Breast epithelium (tissue), 4 donors: Measurements from ENCODE around the gene ERCC3. TPM values are rescaled to one million over a fixed set of nuclear protein-coding genes. Genes with fewer than 3 reads are reported as not detected.
"Not testable (repeated sequence)": the region's sequence is repeated elsewhere in the genome, so short reads cannot be mapped to it uniquely, and the experiment has no call there.

Source experiments
- DNase-seq, 2 donors: peaks; one replicate each; pipeline ENCODE4 v3.0.0-alpha.2; 2019; ENCODE audit warnings: low spot score in 2 of 2
- H3K27ac ChIP-seq, 2 donors: fragments of 200-600 bp; sonication (generic) in 1 of 2; one replicate each; pipeline ENCODE4 v1.5.1; 2016 to 2019; ENCODE audit warnings: mild to moderate bottlenecking in 1 of 2
- H3K27me3 ChIP-seq, 2 donors: fragments of 200-600 bp; sonication (generic) in 1 of 2; one replicate each; pipeline versions ENCODE4 v1.5.1 to v1.6.0; 2017 to 2019; ENCODE audit warnings: control low read depth in 1 of 2, mild to moderate bottlenecking in 1 of 2
- H3K36me3 ChIP-seq: fragments of 200-600 bp; one replicate; pipeline ENCODE4 v1.5.1; 2019
- H3K4me1 ChIP-seq, 2 donors: fragments of 200-600 bp; sonication (generic); one replicate each; pipeline ENCODE4 v1.5.1; 2016 to 2019; ENCODE audit warnings: control low read depth in 1 of 2
- H3K4me3 ChIP-seq, 3 donors: fragments of 200-600 bp; sonication (generic); 1 replicate in 2 of 3; 2 replicates in 1 of 3; pipeline ENCODE4 v1.5.1; 2016 to 2019; ENCODE audit warnings: mild to moderate bottlenecking in 3 of 3, moderate library complexity in 2 of 3
- H3K9me3 ChIP-seq, 2 donors: fragments of 200-600 bp; sonication (generic) in 1 of 2; one replicate each; pipeline ENCODE4 v1.5.1; 2016 to 2019; ENCODE audit warnings: control low read depth in 1 of 2
- CTCF ChIP-seq, 3 donors: fragments of 450-650 bp; IDR thresholded peaks; one replicate each; pipeline ENCODE4 v1.5.1; 2016 to 2017; ENCODE audit warnings: antibody characterized with exemption in 3 of 3, mild to moderate bottlenecking in 3 of 3, moderate library complexity in 3 of 3
- POLR2A ChIP-seq: fragments of 450-650 bp; IDR thresholded peaks from one replicate; pipeline ENCODE4 v1.6.1; 2016; ENCODE audit warnings: antibody characterized with exemption, mild to moderate bottlenecking, moderate library complexity
- POLR2AphosphoS5 ChIP-seq, 3 donors: sonication (generic); formaldehyde crosslinking; IDR thresholded peaks; one replicate each; pipeline ENCODE4 v1.6.1; 2017; ENCODE audit warnings: antibody characterized with exemption in 3 of 3
- intact Hi-C: fragments of 100-400 bp; cut with DNase I; formaldehyde crosslinking; loops from one replicate; pipeline ENCODE4 v1.15.1; 2023; ENCODE audit warnings: low total_unique reads
- total RNA-seq, 3 donors: library from RNA; depleted of rRNA; stranded (reverse); fragments of >200 nt; gene quantifications; one replicate each; pipeline ENCODE4 v1.1.0, GENCODE V29; 2016

The ERCC3 gene
- total RNA-seq, 3 donors from 2014 or later = 37.3 to 55.2 (median 41.0) TPM

- Histone ChIP-seq H3K4me3 (no peak overlapping the region), H3K4me1 (no peaks in the 10 kb centered on the region), H3K27ac (peak overlapping the region in 1 of 2 donors; percentile 48), H3K36me3 (no peaks in the 10 kb centered on the region), H3K27me3 (no peaks in the 10 kb centered on the region), H3K9me3 (peaks cover 0 to 12% of the 10 kb centered on the region in 2 donors)
- peak; percentile 44 to 73 for DNase-seq
- intact Hi-C loops = no loop called here
- TF ChIP-seq POLR2AphosphoS5 (IDR thresholded peaks at IDR 0.05) (peak in 1 of 3 donors; percentile 59), POLR2A (no peak)
These were observed 67.3 kb downstream of the ERCC3 start for GRCh38 chr2:127226520-127227263.

DNA sequence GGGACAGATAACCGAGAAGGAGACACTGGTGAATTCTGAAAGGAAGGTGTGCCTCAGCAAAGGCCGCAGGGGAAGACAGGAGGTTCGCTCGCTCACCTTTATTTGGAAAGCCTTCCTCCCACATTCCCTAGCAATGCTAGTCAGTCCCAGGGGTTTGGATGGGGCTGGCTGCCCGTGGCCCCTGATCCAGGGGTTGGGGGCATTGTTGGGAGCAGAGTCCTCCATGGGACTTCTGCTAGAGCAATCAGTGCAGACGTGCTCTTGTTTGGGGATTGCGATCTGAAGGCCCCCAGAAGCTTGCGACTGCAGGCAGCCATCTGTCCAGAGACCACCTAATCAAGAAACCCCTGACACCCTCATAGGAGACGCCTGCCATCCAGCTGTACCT is 67.8 kb downstream of the ERCC3 start:
- intact Hi-C loops = no loop called here
- no peaks in the 10 kb centered on the region for H3K27me3 ChIP-seq
- H3K4me3 ChIP-seq = no peak overlapping the region
- H3K36me3 ChIP-seq = no peaks in the 10 kb centered on the region
- TF ChIP-seq CTCF (IDR thresholded peaks at IDR 0.05) (no peak), POLR2AphosphoS5 (IDR thresholded peaks at IDR 0.05) (no peak), POLR2A (no peak)
- no peak for DNase-seq
- H3K9me3 ChIP-seq = peaks cover 0 to 12% of the 10 kb centered on the region in 2 donors
- no peaks in the 10 kb centered on the region for H3K4me1 ChIP-seq
- H3K27ac ChIP-seq = no peak overlapping the region

DNA sequence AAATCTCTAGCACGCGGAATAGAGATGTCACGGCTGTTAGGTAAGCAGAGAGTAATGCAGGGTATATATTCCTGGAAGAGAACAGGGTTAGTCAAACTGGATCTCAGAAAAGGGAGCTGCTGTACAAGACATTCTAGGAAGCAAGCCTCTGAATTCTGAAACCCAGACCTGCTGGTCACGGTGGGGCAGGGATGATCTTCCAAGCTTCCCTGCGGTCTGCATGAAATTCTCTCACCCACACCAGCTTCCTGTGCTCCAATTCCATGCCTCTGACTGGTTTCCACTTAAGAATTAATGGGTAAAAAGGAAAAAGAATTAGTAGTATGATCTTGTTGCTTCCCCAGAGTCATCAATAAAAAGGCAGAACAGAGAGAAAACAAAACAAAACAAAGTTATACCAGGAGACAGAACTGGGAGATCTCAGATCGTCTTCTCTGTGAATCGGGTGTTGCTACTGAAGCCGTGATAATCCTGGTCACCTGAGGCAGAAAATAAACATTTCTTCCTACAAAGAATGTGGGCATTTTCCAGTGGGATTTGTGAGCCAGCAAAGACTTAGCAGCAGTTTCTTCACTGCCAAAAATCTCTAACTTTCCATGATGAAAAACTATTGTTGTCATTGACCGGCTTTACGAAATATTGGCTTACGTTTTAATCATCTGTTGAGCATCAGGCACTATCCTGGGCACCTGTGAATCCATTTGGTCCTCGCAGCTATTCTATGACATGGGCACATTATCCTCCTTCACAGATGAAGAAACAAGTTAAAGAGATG is 68.6 kb downstream of the ERCC3 start:
- intact Hi-C loops = no loop called here
- no peak for DNase-seq
- Histone ChIP-seq H3K9me3 (peaks cover 0 to 12% of the 10 kb centered on the region in 2 donors), H3K27me3 (no peaks in the 10 kb centered on the region), H3K4me1 (no peaks in the 10 kb centered on the region), H3K36me3 (no peaks in the 10 kb centered on the region), H3K4me3 (no peak overlapping the region), H3K27ac (no peak overlapping the region)
- TF ChIP-seq CTCF (IDR thresholded peaks at IDR 0.05) (no peak), POLR2AphosphoS5 (IDR thresholded peaks at IDR 0.05) (no peak), POLR2A (no peak)

DNA sequence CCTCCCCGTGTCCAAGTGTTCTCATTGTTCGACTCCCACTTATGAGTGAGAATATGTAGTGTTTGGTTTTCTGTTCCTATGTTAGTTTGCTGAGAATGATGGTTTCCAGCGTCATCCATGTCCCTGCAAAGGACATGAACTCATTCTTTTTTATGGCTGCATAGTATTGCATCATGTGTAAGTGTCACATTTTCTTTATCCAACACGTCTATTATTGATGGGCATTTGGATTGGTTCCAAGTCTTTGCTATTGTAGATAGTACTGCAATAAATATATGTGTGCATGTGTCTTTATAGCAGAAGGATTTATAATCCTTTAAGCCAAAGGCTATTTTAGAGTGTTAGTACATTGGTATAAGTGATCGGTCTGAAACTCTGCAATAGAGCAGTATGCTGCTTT is 69.8 kb downstream of the ERCC3 start:
- DNase-seq, H3K4me3 ChIP-seq, H3K27me3 ChIP-seq, intact Hi-C loops, H3K27ac ChIP-seq, H3K36me3 ChIP-seq, H3K4me1 ChIP-seq: not testable (repeated sequence)
- peaks cover 0 to 12% of the 10 kb centered on the region in 2 donors for H3K9me3 ChIP-seq

GRCh38 chr2:127220768-127221527 is 73.0 kb downstream of the ERCC3 start:
- Histone ChIP-seq H3K27me3 (peaks cover 3 to 16% of the 10 kb centered on the region in 2 donors), H3K4me3 (peak overlapping the region in 1 of 3 donors; percentile 7), H3K27ac (no peak overlapping the region), H3K9me3 (no peaks in the 10 kb centered on the region), H3K36me3 (no peaks in the 10 kb centered on the region), H3K4me1 (peaks cover 0 to 11% of the 10 kb centered on the region in 2 donors)
- DNase-seq = no peak
- intact Hi-C loops = no loop called here
- TF ChIP-seq POLR2A (no peak), CTCF (IDR thresholded peaks at IDR 0.05) (no peak), POLR2AphosphoS5 (IDR thresholded peaks at IDR 0.05) (no peak)
